Thoracic aorta (tissue), 2 donors: ENCODE results near the gene DGUOK. TPM values are rescaled to one million over a fixed set of nuclear protein-coding genes. Genes with fewer than 3 reads are reported as not detected.

ENCODE experiments used
- ATAC-seq: fragments of 150-250 bp; one replicate; pipeline ENCODE4 v1.8.0; 2017; ENCODE audit warnings: low read depth; ENCODE audit not compliant: insufficient number of reproducible peaks, low FRiP score
- DNase-seq: peaks from one replicate; pipeline ENCODE4 v3.0.0-alpha.2; 2020; ENCODE audit warnings: low spot score
- H3K27ac ChIP-seq, 2 donors: fragments of 200-600 bp; sonication (generic); 1 replicate in 1 of 2; 2 replicates in 1 of 2; pipeline ENCODE4 v1.5.1; 2016; ENCODE audit warnings: mild to moderate bottlenecking in 2 of 2, moderate library complexity in 2 of 2
- H3K27me3 ChIP-seq: fragments of 200-600 bp; sonication (generic); replicated peaks from 2 replicates; pipeline ENCODE4 v1.6.0; 2016; ENCODE audit warnings: mild to moderate bottlenecking; ENCODE audit not compliant: insufficient read depth
- H3K36me3 ChIP-seq: fragments of 200-600 bp; sonication (generic); one replicate; pipeline ENCODE4 v1.5.1; 2016
- H3K4me1 ChIP-seq, 2 donors: fragments of 200-600 bp; sonication (generic); 1 replicate in 1 of 2; 2 replicates in 1 of 2; pipeline versions ENCODE4 v1.5.1 to v1.6.0; 2016; ENCODE audit warnings: low read depth in 2 of 2, mild to moderate bottlenecking in 1 of 2; ENCODE audit not compliant: control insufficient read depth in 1 of 2
- H3K4me3 ChIP-seq: fragments of 200-600 bp; sonication (generic); 2 replicates; pipeline ENCODE4 v1.5.1; 2016; ENCODE audit warnings: mild to moderate bottlenecking
- H3K9me3 ChIP-seq: fragments of 200-600 bp; sonication (generic); 2 replicates; pipeline ENCODE4 v1.5.1; 2016
- CTCF ChIP-seq: fragments of 200-600 bp; sonication (generic); IDR thresholded peaks from one replicate; pipeline ENCODE4 v1.5.1; 2019; ENCODE audit warnings: antibody characterized with exemption
- total RNA-seq, 2 donors: library from RNA; depleted of rRNA; stranded (reverse); fragments of >200 nt; gene quantifications; one replicate each; pipeline versions ENCODE4 v1.1.0 to v1.2.3, GENCODE V29; 2016

DGUOK gene
- total RNA-seq, 2 donors from 2014 or later: 20.8 to 36.2 TPM

GRCh38 chr2:73922681-73923080, 4.0 kb upstream of the DGUOK start:
- no peaks in the 10 kb centered on the region for H3K9me3 ChIP-seq
- H3K27ac ChIP-seq: no peak overlapping the region
- ATAC-seq: no peak

GRCh38 chr2:73925033-73925704, 1.5 kb upstream of the DGUOK start:
- H3K9me3 ChIP-seq: no peaks in the 10 kb centered on the region
- no peak overlapping the region for H3K4me3 ChIP-seq
- DNase-seq: no peak
- no peak for ATAC-seq
- no peak overlapping the region for H3K27ac ChIP-seq
- TF ChIP-seq CTCF: no peak
- H3K27me3 ChIP-seq: no peaks in the 10 kb centered on the region
- H3K36me3 ChIP-seq: no peaks in the 10 kb centered on the region
- H3K4me1 ChIP-seq: peaks cover 25 to 31% of the 10 kb centered on the region in 2 donors

More at GRCh38 chr2:73922681-73923080, 4.0 kb upstream of the DGUOK start:
- Histone ChIP-seq H3K36me3 (peaks cover 17% of the 10 kb centered on the region), H3K27me3 (no peaks in the 10 kb centered on the region), H3K4me3 (no peak overlapping the region), H3K4me1 (peaks cover 7 to 11% of the 10 kb centered on the region in 2 donors)
- no peak for DNase-seq
- TF ChIP-seq CTCF: no peak

GRCh38 chr2:73925853-73926492, 707 bp upstream of the DGUOK start:
- no peak for DNase-seq
- Histone ChIP-seq H3K36me3 (no peaks in the 10 kb centered on the region), H3K27ac (peak overlapping the region; percentile 51 to 81), H3K4me1 (peaks cover 25 to 31% of the 10 kb centered on the region in 2 donors), H3K27me3 (no peaks in the 10 kb centered on the region), H3K4me3 (peak overlapping the region; percentile 73), H3K9me3 (no peaks in the 10 kb centered on the region)
- ATAC-seq: no peak
- TF ChIP-seq CTCF: no peak

- TF ChIP-seq CTCF: no peak
- Histone ChIP-seq H3K4me3 (peak overlapping the region; percentile 73), H3K36me3 (peaks cover 1% of the 10 kb centered on the region), H3K9me3 (no peaks in the 10 kb centered on the region), H3K4me1 (peaks cover 25 to 31% of the 10 kb centered on the region in 2 donors), H3K27ac (peak overlapping the region; percentile 81 to 94), H3K27me3 (no peaks in the 10 kb centered on the region)
- ATAC-seq (no peak), DNase-seq (no peak)
Observed at GRCh38 chr2:73927344-73927743, 664 bp downstream of the DGUOK start.

- Histone ChIP-seq H3K9me3 (no peaks in the 10 kb centered on the region), H3K36me3 (peaks cover 5% of the 10 kb centered on the region), H3K4me3 (no peak overlapping the region), H3K27ac (no peak overlapping the region), H3K27me3 (no peaks in the 10 kb centered on the region), H3K4me1 (peaks cover 25 to 31% of the 10 kb centered on the region in 2 donors)
- no peak for TF ChIP-seq CTCF
- DNase-seq (no peak), ATAC-seq (no peak)
Observed at GRCh38 chr2:73928963-73929347, 2.3 kb downstream of the DGUOK start.
